Ishikawa (cell line): ENCODE measurements around the gene ENPP1.

Experiments used
- CEBPB ChIP-seq: IDR thresholded peaks from 2 replicates; pipeline ENCODE4 v1.6.1; 2012
- CREB1 ChIP-seq: IDR thresholded peaks from 2 replicates; pipeline ENCODE4 v1.6.1; 2012; ENCODE audit warnings: low read depth
- EGR1 ChIP-seq: IDR thresholded peaks from 2 replicates; pipeline ENCODE4 v1.6.1; 2012
- EP300 ChIP-seq: IDR thresholded peaks from 2 replicates; pipeline ENCODE4 v1.6.1; 2012; ENCODE audit warnings: borderline replicate concordance
- FOXM1 ChIP-seq: IDR thresholded peaks from 2 replicates; pipeline ENCODE4 v1.6.1; 2012; ENCODE audit warnings: low read depth, borderline replicate concordance
- NFIC ChIP-seq: IDR thresholded peaks from 2 replicates; pipeline ENCODE4 v1.6.1; 2012
- RAD21 ChIP-seq: IDR thresholded peaks from 2 replicates; pipeline ENCODE4 v1.6.1; 2012; ENCODE audit warnings: low read depth
- REST ChIP-seq: IDR thresholded peaks from 2 replicates; pipeline ENCODE4 v1.6.1; 2012; ENCODE audit warnings: low read depth, mild to moderate bottlenecking
- TAF1 ChIP-seq: IDR thresholded peaks from 2 replicates; pipeline ENCODE4 v1.6.1; 2012; ENCODE audit warnings: low read depth, mild to moderate bottlenecking
- TCF12 ChIP-seq: IDR thresholded peaks from 2 replicates; pipeline ENCODE4 v1.6.1; 2012; ENCODE audit warnings: low read depth
- TEAD4 ChIP-seq: IDR thresholded peaks from 2 replicates; pipeline ENCODE4 v1.6.1; 2012
- YY1 ChIP-seq: IDR thresholded peaks from 2 replicates; pipeline ENCODE4 v1.6.1; 2012; ENCODE audit warnings: low read depth
- ZBTB7A ChIP-seq: IDR thresholded peaks from 2 replicates; pipeline ENCODE4 v1.6.1; 2012; ENCODE audit warnings: low read depth
- TF ChIP-seq, protein P1 (sequence below): IDR thresholded peaks from 2 replicates; pipeline ENCODE4 v1.6.1; 2012
- TF ChIP-seq, protein P2 (sequence below): IDR thresholded peaks from 2 replicates; pipeline ENCODE4 v1.6.1; 2012

ENPP1 gene

GRCh38 chr6:131828951-131829350 lies 21.1 kb downstream of the ENPP1 start:
- TF ChIP-seq, protein P1, sequence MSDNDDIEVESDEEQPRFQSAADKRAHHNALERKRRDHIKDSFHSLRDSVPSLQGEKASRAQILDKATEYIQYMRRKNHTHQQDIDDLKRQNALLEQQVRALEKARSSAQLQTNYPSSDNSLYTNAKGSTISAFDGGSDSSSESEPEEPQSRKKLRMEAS, result no peak
- TF ChIP-seq TCF12, result no peak
- no peak for TF ChIP-seq TAF1
- no peak for TF ChIP-seq FOXM1
- TF ChIP-seq ZBTB7A, result no peak
- no peak for TF ChIP-seq YY1
- TF ChIP-seq EP300, result no peak
- no peak for TF ChIP-seq EGR1
- no peak for TF ChIP-seq RAD21
- no peak for TF ChIP-seq REST
- TF ChIP-seq, protein P2, sequence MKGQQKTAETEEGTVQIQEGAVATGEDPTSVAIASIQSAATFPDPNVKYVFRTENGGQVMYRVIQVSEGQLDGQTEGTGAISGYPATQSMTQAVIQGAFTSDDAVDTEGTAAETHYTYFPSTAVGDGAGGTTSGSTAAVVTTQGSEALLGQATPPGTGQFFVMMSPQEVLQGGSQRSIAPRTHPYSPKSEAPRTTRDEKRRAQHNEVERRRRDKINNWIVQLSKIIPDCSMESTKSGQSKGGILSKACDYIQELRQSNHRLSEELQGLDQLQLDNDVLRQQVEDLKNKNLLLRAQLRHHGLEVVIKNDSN, result no peak
- no peak for TF ChIP-seq CEBPB
- no peak for TF ChIP-seq TEAD4
- TF ChIP-seq NFIC, result no peak

- no peak for TF ChIP-seq EP300
- no peak for TF ChIP-seq YY1
- no peak for TF ChIP-seq CEBPB
- no peak for TF ChIP-seq TEAD4
- TF ChIP-seq REST, result no peak
- TF ChIP-seq, protein P1, result no peak
- TF ChIP-seq EGR1, result no peak
- TF ChIP-seq NFIC, result no peak
Observed at GRCh38 chr6:131831392-131831791, 23.6 kb downstream of the ENPP1 start.

DNA sequence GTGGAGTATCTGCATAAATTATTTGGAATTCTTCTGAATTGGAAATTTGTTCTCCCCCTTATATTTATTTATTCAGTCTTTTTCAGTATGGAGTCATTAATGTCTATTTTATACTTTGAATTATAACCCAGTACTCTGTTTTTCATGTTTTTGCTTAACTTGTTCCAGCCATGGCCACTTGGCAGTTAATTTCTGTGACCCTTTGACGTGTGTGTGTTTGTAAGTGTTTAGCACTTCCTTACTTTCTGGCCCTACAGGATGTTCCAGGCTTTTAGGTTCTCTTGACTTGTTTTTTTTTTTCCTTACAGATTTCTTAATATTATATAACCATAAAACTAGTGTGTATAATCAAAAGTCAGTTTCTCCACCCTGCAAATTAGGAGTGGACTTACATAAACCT lies 24.1 kb downstream of the ENPP1 start:
- TF ChIP-seq, protein P2, result no peak
- no peak for TF ChIP-seq CREB1
- no peak for TF ChIP-seq REST
- no peak for TF ChIP-seq YY1
- TF ChIP-seq TEAD4, result no peak
- TF ChIP-seq RAD21, result no peak
- no peak for TF ChIP-seq TAF1
- TF ChIP-seq, protein P1, result no peak
- TF ChIP-seq TCF12, result no peak
- TF ChIP-seq NFIC, result no peak
- TF ChIP-seq EP300, result no peak
- no peak for TF ChIP-seq ZBTB7A

DNA sequence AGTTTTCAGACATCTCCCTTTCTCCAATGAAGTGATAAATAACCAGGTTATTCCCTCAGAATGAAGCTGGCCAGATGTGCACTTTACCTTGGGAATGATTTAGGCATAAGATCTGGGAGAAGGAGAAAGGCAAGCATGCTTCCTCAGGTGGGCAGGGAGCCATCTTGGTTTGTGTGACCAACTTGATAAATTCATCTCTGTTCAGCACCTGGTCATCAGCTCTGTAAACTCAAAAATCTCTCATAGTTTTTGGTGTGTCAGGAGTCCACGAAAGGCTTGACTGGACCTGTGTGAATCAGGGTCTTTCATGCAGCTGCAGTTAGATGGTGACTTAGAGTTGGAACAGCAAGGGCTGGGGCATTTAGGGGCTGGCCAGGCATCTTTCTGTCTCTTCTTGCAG lies 24.5 kb downstream of the ENPP1 start:
- TF ChIP-seq EGR1, result no peak

- TF ChIP-seq TEAD4 (no peak), EP300 (no peak), EGR1 (no peak), REST (no peak), RAD21 (no peak), YY1 (no peak), FOXM1 (no peak), NFIC (no peak), TAF1 (no peak)
- TF ChIP-seq, protein P1, result no peak
- TF ChIP-seq, protein P2, result no peak
Observed at GRCh38 chr6:131838051-131838450, 30.2 kb downstream of the ENPP1 start.
